Fibroblast of gingiva (primary cell): ENCODE results near the gene ZNF479.
"Not testable (repeated sequence)": the region's sequence is repeated elsewhere in the genome, so short reads cannot be mapped to it uniquely, and the experiment has no call there.

Experiments
- DNase-seq: peaks from one replicate; pipeline ENCODE4 v3.0.0-alpha.2; 2011; ENCODE audit warnings: low read depth

Gene ZNF479

DNA sequence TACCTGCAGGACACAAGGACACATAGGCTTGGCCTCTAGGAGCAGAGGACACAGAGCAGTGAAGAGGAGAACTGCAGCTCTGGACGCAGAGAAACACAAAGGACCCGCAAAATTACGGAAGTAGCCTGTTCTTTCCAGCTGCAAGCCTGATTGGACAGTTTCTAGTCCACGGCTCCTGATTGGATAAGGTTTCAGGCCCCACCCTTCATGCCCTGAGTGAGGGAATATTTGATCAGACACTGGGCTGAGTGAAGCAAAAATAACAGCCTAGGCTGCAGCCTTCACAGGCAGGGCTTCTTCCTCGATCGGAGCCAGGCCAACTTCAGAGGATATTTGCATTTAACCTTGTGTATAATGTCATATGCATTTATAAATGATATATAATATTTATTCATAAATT is at the start of gene ZNF479:
Gene ZNF479, minus strand, starts transcription at position 101 of the 400 bp plus-strand sequence. CDS start 112 bp downstream, outside the sequence.
- not testable (repeated sequence) for DNase-seq

GRCh38 chr7:57182031-57182430 is 49.8 kb upstream of the ZNF479 start:
- DNase-seq = no peak

DNA sequence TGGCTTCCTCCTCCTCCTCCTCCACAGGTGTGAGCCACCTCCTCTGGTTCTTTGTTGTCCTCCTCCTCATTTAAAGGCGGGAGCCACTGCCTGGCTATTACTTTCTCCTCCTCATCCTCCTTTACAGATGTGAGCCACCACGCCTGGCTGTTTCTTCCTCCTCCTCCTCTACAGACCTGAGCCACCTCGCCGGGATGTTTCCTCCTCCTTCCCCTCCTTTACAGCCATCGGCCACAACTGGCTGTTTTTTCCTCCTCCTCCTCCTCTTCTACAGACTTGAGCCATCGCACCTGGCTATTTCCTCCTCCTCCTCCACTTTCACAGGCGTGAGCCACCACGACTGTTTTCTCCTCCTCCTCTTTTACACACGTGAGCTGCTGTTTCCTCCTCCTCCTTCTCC is 49.0 kb upstream of the ZNF479 start:
- DNase-seq = no peak

- no peak for DNase-seq
These were observed 47.7 kb upstream of the ZNF479 start for GRCh38 chr7:57179776-57180415.

DNA sequence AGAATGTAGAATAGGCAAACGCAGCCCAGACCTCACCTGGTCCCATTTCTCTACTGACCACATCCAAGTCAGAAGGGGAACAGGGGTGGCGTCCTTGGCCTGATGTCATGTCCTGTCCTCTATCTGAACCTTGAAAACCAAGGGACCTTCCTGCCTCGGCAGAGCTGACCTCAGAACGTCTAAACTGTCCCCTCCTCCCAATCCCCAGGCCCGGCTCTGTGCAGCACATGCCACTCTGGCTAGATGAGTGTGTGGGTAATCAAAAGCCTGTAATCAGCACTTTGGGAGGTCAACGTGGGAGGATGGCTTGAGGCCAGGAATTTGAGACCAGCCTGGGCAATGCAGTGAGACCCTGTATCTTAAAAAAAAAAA is 46.5 kb upstream of the ZNF479 start:
- DNase-seq = no peak

DNA sequence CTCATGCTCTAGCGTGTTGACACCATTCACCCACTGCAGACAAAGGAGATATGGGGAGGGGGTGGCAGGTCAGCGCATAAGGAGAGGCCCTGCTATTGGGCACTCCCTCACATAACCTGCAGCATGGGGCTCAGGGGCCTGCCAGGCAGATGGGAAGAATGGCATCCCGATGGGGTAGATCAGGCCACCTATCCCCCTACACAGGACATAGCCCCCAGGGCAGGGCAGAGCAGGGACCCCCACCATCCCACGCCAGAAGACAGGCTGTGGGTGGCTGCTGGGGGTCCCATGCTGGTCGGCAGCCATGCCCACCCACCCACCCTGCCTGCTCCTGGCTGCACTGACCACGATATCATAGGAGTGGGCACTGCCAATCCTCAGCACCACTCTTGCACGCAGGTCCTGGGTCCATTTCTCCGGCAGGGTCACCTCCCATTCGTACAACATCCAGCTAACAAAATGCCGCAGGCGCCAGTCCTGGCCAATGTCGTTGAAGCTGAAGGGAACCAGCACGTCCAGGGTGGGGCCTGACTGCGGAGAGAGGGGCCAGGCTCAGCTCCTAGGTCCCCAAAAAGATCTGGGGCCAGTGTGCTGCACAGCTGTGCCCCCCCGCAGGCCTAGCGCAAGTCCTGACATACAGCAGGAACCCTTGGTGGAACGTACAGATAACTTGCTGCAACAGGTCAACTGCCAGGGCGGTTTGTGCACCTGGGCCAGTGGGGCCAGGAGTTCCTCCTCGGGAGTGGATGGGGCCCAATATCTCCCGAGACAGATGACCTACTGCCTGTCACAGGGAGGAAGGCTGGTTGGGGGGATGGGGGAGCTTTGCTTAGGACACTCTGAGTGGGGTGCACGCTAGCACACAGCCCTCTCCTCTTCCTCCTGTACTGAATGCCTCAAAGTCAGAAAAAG is 45.9 kb upstream of the ZNF479 start:
- DNase-seq = no peak

GRCh38 chr7:57176928-57177635 is 44.8 kb upstream of the ZNF479 start:
- DNase-seq = no peak

- DNase-seq = no peak
These were observed 33.2 kb upstream of the ZNF479 start for GRCh38 chr7:57165285-57165899.

GRCh38 chr7:57120123-57120784 is 12.0 kb downstream of the ZNF479 start:
- not testable (repeated sequence) for DNase-seq
